CD4-positive, alpha-beta T cell treated with Interleukin-10 for 1 hour (primary cell): ENCODE data around the gene SSBP3.

Experiments used
- DNase-seq: peaks from one replicate; pipeline ENCODE4 v3.0.0-alpha.2; 2020

SSBP3 gene

DNA sequence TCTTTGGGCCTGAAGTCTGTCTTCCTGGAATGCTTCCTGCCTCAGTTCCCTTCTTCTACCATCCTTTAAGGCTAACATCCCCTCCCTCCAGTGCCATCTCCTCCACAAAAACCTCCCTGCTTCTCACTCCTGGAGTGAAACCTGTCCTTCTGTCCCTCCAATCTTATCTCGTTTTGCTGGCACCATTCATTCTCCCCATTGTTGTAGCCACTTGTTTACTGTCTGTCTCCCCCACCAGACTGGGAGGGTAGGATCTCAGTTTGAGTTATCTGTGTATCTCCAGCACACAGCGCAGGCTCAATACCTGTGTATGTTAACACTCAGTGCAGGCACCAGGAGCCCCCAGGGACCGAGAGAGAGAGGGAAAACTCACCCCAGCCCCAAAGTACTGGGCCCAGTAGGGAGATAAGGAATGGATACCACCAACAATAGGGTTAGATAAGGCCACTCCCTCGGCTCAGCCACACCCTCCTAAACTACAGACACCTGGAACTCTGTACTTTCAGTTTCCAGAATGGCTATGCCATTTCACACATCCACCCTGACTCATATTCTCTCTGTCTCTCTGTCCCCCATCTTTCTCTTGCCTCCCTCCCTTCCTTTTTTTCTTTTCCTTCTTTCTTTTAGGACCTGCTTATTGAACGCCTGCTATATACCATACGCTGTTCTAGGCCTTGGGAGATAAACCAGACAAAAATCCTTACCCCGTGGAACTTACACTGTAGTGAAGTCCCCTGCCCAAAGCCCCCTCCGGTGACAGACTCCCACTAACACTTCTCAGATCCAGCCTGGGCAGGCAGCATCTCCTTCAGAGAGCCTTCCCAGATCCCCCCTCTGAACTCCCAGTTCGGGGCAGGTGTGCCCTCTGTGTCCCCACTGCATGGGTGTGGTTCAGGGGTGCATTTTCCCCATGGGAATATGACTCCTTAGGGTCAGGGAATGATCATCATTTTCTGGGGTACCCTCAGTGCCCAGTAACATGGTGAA lies 3.3 kb upstream of the SSBP3 start:
- peak; percentile 37 for DNase-seq

DNA sequence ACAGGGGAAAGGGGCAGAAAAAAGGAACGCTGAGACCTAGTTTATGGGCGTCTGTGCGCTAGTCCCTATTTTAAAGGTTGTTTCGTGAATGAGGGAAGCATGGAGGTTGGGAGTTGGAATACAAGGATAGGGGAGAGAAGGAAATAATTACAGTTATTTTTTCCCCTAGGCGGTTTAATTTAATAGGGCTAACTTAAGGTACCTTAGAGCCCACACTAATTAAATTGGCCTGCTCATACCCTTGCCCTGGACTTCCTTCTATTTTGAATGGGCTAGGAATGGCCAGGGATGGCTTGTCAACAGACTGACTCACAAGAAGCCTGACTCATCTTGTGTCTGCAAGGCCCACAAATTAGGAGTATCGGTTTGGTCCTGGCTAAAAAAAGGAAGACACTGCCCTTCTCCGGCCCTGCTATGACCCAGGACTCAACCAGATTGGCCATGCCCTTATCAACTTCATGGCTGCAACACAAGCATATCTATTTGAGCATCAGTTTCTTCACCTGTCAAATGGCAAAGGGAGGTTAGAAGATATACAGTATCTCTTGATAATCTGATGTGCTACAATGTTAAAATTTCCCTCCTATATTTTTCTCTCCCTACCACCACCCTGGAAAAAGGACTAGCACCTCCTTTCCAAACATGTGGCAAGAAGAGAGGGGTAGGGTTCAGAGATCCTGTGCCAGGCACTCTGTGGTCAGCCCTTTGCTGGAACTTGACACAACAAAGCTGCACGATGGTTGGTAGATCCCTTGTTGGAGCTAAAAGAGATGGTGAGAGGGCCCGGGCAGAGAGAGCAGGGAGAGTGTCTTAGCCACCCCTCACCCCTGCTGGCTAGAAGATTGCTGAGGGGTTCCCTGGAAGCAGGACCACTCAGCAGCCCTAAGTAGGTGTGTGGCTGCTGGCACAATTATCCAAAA lies 2.2 kb upstream of the SSBP3 start:
- no peak for DNase-seq

DNA sequence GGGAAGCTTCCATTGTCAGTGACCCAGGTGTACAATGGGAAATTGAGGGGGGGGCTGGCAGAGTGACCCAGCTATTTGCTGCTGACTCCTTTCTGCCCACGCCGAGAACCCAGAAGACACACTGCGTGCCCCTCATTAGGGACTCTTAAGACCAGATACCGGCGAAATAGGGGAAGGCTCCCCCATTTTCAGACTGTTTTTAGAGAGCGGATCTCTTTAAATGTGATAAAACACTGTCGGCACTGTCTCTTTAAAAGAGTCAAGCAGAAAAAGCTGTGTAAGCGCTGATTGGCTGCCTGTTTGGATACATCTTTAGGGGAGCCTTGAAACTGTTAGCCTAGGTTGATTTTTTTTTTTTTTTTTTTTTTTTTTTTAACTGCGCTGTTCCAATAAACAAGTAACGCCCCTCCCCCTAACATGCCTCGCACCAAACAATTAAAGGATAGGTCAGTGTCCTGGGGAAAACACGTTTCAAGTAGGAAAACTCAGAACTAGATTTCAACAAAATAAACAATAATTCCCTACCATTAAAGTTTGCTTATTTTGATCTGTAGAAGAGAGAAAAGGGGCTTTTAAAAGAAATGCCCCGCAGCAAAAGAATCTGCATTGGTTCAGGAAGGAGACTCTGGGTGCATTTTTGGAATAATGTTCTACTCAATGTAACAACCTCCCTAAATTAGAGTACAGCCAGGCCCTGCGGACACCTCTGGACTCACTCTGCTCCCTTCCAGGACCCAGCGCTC lies 1.4 kb upstream of the SSBP3 start:
- peak; percentile 89 for DNase-seq

DNA sequence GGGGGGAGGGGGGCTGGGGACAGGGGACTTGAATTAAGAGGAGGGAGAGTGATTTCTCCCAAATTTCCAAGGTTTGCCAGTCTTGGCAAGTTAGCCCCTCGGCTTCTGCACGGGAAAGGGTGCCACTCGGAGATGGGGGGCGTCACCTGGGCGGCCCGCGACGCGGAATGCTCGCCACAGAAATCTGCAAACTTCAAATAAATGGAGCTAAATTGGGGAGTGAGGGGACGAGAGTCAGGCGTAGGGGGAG lies 885 bp upstream of the SSBP3 start:
- no peak for DNase-seq

DNA sequence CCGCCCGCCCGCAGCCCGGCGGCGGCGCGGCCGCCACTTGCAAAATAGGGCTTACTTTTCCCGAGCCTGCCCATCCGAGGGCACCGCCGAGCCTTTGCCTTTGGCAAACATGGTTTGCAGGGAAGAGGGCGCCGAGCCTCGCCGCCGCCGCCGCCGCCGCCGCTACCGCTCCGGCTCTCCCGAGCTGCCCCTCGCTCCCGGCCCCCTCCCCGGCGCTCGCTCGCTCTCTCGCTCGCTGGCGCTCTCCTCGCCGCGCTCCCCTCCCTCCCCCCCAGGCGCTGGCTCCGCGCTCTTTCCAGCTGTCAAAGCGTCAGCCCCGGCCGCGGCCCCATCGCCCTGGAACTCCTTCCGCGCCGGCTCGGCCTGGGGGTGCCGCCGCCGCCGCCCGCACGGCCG lies 298 bp downstream of the SSBP3 start:
- no peak for DNase-seq

DNA sequence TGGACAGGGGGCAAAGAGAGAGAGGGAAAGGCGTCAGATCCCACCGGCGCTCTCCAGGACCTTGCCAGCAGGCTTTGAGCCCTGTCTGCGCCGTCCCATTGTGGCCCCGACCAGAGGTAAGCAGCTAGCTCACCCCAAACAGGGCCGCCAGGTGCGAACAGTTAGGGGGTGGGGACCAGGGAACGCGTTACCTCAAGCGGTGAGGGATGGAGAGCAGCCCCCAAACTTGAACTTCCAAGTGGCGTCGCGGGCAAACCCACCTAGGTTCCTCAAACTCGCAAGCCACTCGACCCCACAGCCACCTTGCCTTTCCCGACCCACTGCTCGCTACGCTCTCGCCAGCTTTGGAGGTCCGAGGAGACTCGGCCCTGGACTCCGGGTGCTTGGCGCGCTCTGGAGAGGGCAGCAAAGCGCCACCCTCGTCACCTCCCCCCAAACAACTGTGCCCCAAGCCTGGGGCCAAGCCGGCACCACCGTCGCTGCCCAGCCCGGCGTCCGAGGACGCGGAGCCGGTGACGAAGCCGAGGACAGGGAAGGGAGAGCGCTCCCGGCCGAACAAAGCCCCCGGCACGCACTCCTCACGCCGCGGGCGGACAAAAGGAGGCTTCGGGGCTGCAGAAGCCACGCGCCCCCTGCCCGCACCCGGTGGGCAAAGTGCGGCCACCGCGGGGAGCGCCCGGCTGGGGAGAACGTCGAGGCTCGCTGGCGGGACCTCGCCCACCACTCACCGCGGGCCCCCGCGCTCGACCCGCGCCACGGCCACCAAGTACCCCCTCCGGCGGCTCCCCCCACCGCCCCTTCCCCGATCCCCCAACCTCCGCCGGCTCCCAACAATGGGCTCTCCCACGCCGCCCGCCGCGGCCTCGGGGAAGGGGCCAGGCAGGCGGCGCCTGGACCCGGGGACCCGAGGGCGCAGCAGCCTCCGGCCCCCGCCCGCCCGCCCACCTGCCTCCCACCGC lies 976 bp downstream of the SSBP3 start:
- DNase-seq = no peak

DNA sequence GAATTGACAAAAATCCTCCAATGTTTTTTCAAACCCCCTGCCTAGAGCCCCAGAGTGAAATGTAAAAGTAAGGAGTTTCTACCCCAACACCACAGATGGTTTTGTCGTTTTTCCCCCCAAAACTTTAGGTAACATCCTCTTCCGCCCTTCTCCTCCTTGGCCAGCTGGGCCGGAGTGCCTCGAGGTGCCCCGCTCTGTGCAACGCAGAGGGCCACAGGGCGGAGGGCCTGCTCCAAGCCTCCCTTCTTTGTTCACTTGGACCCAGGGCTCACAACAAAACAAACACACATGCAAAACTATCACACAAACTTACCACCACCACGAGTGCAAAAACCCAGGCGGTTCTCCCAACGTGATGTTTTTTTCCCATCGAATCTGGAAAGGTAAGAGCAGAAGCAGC lies 1.9 kb downstream of the SSBP3 start:
- no peak for DNase-seq

DNA sequence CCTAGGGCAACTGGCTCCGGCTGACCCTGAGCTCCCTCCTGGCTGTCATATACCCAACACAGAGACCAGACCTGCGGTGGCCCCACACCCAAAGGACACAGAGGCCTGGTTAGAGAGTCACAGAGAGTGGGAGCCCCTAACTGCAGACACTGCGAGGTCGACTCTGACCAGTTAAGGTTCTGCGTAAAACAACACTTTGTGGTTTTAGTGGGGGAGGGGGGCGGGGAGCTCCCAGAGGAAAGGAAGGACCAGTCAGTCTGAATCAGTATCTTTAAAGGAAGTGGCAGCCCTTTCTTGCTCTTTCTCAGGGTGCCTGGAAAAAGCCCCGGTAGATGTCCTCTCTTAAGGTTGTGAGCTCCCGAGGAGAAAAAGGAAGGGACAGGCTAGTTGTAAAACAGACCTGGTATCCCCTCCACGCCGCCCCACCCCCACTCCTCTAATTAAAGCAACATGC lies 2.4 kb downstream of the SSBP3 start:
- no peak for DNase-seq

DNA sequence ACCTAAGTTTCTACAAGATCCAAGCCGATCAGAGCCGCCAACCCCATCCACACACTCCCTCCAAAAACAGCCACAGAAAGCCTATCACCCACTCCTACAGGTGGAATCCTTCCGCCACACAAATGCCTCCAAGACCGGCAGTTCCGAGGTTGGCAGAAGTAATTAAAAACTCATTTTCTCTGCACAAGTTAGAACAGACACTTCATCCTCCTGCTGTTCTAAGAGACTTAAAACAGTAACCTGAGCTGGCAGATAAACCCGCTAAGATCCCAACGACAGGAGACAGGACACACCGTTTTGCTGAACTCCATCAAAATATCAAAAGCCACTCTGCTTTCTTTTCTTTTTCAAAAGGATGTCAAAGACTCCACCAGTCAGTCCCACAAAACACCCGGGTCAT lies 2.8 kb downstream of the SSBP3 start:
- DNase-seq = no peak

DNA sequence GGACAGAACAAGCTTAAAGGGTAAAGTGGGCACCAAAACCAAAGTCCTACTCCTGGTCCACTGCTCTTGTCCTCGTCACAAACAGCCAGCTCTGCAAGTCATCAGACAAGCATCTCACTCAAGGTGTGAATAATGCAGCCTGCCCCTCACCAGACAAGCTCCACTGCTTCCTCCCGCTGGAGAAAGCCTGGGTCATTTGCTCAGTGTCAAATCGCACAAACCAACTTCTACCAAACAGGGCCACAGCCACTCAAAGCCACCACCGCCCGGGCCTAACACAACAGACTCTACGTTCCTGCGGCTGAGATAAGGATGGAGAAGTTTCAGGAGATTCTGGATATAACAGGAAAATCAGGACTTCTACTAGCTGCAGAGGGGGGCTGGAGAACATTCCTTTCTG lies 3.3 kb downstream of the SSBP3 start:
- DNase-seq = no peak

DNA sequence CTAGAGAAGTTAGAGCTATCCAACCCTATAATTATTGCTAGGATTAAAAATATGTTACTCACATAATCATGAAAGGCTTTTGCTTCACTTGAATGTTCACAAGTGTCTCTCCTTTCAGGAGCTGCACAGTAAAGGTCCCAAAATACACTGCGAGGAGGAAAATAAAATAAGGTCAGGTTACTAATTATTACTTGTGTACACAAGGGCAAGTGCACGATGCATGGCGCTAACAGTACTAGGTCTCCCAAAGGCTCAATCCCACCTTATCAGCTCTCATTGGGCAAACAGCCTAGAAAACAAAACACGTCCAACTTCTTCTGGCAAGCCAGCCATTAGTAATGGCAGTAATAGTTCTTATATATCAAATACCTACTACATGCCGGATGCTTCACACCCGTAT lies 4.4 kb downstream of the SSBP3 start:
- no peak for DNase-seq

DNA sequence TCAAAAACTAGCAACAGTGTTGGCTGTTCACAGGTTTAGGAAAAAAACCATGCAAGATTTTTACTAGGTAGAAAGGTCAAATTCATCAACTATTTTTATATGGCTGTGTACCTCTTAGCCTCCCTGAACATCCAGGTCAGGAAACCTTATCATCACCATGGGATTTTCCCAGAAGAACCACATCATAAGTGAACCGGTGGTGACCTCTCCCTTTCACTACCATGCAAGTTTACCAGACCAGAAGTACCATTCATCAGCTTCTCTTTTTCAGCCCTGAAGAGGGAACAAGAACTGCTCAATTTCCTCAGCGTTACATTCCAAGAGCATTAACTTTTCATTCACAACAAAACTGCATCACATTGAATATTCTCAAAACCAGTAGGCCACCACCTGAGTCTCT lies 5.9 kb downstream of the SSBP3 start:
- peak; percentile 18 for DNase-seq

DNA sequence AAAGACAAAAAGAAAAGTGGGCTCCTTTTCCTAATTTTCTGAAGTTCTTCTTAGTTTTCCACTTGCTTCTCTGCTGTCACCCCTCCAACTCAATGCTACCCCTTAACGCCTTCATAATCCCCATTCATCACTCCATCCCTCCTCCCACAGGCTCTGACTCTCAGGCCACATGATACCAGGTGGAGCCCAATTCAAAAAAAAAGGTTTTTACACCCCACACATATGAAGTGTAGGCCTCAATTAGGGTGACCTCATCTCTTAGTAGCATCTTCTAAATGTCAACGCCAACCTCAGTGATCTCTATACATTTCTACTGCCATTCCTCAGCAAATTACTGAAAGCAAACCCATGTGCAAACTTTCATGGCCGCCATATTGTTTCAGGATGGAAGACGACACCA lies 6.4 kb downstream of the SSBP3 start:
- no peak for DNase-seq

DNA sequence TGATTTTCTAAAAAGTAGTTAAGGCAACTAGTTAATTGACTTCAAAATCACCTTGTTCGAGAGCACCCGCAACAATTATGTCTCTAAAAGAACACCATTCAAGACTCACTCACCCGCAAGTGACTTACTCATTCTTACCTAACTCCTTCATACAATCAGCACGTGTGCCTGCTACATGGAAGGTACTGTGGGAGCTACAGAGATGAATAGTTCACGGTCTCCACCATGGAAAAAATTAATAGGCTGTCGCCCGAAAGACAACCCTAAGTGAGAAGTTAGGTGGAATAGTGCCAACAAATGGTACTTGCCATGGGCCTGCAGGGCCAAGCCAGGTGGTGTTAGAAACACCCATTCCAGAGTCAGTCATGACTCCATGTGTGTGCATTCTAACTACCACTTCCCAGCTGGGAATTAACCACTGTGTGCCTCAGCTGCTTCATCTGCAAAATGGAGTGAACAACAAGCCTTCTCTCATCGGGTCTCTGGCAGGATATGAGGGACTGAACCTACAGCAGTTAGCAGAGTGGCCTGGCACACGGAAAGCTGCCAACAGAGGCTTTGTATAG lies 7.1 kb downstream of the SSBP3 start:
- DNase-seq = no peak

DNA sequence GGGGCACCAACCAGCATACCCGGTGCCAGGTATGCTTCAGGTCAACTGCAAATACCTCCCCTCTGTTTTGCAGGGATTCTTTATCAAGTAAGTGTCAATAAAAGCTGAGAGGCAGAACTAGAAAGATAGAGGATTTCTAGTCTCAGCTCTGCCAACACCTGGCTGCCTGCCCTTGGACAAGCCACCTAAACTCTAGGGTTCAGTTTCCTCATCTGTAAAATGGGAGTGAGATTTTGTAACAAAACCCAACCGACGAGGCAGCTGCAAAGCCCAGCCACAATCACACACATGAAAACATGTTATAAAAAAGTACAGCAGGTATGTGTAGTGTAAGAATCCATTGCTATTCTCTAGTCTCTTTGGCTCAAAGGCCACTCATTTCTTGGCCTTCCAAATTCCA lies 8.2 kb downstream of the SSBP3 start:
- no peak for DNase-seq

DNA sequence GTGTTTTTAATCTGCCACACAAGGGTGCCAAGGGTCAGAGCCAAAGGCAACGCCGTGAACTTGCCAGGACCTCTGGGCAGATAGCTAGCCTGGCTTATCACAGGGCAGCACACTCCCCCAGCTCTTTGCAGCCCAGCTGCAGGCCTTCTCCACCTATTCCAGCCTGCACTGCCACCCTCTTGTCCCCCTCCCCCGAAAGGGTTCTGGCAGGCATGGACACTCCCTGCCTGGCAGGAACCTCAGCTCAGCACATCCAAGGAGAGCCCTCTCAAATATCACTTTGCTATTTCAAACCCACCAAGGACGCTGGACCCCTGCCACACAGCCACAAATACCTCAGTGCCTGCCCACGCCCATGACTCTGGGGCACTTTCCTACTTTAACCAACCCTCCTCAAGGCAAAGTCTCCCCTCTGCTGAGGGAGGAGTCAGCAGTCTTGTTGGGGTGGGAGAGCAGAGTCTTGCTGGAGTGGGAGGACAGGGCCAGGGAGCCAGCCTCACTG lies 9.1 kb downstream of the SSBP3 start:
- DNase-seq = no peak

DNA sequence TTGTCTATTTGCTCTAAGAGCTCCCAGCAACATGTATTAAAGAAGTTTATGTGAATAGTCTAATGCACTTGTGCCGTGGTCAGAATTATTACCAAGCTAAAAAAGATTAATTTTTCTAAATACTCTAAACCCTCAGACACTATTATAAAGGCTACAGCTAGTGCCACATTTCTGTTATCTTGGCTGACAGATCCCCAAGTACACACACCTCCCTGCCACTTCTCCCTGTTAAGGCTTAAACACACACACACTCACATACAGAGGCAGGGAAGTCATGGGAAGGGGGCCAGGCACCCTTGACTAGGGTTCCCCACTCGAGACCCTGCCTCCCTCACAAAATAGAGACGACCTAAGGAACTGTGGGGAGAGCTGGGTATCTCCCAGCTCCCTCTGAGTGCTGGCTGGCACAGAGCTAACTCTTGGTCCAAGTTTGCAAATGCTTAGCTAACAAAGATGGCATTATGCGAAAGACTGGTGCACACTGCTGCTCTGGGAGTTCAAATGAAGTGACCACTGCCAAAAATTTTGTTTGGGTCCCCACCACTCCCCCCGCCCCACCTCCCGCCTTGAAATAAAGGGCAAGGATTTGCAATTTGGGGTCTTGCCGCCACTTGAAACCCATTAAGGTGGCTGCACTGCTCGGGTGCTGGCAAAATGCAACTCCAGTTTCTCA lies 9.8 kb downstream of the SSBP3 start:
- DNase-seq = no peak

DNA sequence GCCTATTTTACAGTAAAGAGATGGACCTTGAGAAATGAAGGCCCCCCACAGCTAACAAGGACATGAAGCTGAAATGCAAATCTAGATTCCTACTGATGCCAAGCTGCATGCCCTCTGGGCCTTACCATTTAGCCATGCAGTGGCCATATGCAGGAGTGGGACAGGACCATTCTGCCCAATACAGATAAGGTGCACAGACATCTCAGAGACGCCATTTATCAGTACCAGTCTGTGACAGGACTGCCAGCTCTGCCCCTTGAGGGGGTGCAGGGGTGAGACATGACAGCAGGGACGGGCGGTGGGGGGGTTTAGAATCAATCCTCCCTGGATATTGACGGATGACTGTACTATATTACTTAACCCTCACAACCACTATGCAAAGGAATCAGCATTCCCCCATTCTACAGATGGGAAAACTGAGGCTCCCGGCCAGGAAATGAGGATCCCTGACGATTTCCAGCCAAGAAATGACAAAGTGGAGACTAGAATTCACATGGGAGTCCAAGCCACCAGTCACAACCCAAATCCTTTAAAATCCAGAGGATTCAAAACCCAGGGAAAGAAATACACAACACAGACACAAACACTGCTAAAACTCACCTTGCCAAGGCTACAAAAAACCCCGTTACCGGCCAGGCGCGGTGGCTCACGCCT lies 10.8 kb downstream of the SSBP3 start:
- DNase-seq = no peak

DNA sequence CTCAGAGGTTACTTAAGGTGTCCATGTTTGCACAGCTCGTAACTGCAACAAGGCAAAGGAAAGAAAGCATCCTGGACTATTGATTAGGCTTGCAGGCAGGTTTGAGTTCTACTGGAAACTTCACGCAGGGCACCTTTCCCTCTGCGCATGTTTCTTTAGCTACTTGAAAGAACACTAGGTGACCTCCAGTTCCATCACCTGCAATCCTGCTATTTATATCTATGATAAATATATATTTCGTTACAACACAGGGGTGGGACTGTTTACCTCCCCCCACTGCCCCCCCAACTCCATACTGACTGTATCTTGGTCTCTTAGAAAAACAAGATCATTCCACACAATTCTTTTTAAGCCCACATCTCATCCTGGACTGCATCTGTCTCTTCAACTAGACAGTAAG lies 12.1 kb downstream of the SSBP3 start:
- DNase-seq = no peak

DNA sequence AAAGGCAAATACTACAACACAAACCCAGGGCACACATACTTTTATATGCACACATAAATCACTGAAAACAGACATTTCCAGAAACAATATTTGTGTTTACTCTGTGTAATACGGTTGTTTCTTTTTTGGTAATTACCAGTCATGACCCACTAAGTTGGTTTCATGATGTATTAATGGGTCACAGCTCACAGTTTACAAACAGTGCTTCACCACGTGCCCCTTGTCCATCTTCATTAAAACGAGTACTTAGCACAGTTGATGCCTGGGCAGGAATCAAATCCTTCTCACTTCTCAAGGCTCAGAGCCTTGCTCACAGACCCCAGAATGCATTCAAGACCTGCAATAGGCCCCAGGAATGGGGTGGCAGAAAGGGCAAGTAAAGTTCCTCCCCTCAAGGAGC lies 13.8 kb downstream of the SSBP3 start:
- no peak for DNase-seq
